ENCODE results near the gene NAALADL1. TPM values are rescaled to one million over a fixed set of nuclear protein-coding genes. Genes with fewer than 3 reads are reported as not detected.

Gene NAALADL1
- total RNA-seq, 1 experiment from 2014 or later, result not detected

DNA sequence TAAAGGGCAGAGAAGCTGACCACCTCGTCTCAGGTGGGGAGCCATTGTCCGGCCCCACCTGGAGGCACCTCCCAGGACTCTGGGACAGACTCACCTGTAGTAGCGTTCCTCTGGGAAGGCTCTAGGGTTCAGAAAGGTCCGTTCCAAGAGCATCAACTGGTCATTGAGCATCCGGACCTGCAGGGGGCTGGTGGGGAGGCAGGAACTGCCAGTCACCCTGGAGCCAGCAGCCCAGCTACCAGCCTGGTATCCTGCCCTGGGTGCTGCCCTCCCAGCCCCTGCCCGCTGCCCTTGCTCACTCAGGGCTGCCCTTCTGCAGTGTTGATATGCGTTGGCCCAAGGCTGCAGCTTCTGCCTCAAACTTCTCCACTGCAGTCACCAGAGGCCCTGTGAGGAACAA is 12.6 kb downstream of the NAALADL1 start:
- Histone ChIP-seq H3K4me1 (ENCODE audit: control insufficient read depth in 1 of 2, insufficient read depth in 2 of 2, low read length in 2 of 2) (peaks cover 15 to 28% of the 10 kb centered on the region in 2 experiments), H3K4me3 (replicated peaks in 1 of 2; ENCODE audit: low read depth in 1 of 2, low read length in 2 of 2) (no peak overlapping the region), H3K27ac (ENCODE audit: low read depth, low read length) (no peak overlapping the region), H3K9ac (ENCODE audit: low read length) (no peak overlapping the region), H3K79me2 (ENCODE audit: insufficient read depth, low read length) (peaks cover 25% of the 10 kb centered on the region), H3K27me3 (ENCODE audit: insufficient read depth, low read length) (no peaks in the 10 kb centered on the region), H3K9me2 (ENCODE audit: insufficient read depth) (no peaks in the 10 kb centered on the region), H3K9me3 (ENCODE audit: control insufficient read depth in 1 of 2, insufficient read depth in 1 of 2, low read depth in 1 of 2, low read length in 2 of 2) (no peaks in the 10 kb centered on the region), H4K20me1 (ENCODE audit: insufficient read depth) (no peaks in the 10 kb centered on the region), H3K36me3 (ENCODE audit: control insufficient read depth in 1 of 2, insufficient read depth in 2 of 2, low read length in 2 of 2) (peaks cover 2 to 8% of the 10 kb centered on the region in 2 experiments; a peak in 2 of 4 replicates), H2AFZ (ENCODE audit: low read depth, low read length, poor library complexity, severe bottlenecking) (no peak overlapping the region), H3K4me2 (ENCODE audit: low read length) (no peak overlapping the region)
- intact Hi-C loops (cut with micrococcal nuclease), result no loop called here
- ATAC-seq, result no peak
- no peak for DNase-seq (ENCODE audit: low read depth, low spot score)
- ChIA-PET RAD21 (ENCODE audit: low non-redundant PET in 1 of 2, low total read pairs in 2 of 2, uncharacterized antibody in 2 of 2, unreplicated experiment in 2 of 2) (no interaction called here), POLR2A (interaction anchor here (0.7 to 1.0 kb wide), 2 partner anchors 9 to 377 kb away, joined by 3 read pairs; partner anchors contain the start of gene NEAT1), CTCF (no interaction called here)
- no peak for TF ChIP-seq ZNF274 (IDR thresholded peaks at IDR 0.05; ENCODE audit: low read depth, low read length)
- TF ChIP-seq, protein P1, sequence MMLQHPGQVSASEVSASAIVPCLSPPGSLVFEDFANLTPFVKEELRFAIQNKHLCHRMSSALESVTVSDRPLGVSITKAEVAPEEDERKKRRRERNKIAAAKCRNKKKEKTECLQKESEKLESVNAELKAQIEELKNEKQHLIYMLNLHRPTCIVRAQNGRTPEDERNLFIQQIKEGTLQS (IDR thresholded peaks at IDR 0.05), result no peak
- TF ChIP-seq SRF (IDR thresholded peaks at IDR 0.05; ENCODE audit: low read depth), result no peak
- no peak for TF ChIP-seq ELF1 (IDR thresholded peaks at IDR 0.05; ENCODE audit: borderline replicate concordance, low read depth)
- no TSS peak for BruUV-seq (replicated peaks)

DNA sequence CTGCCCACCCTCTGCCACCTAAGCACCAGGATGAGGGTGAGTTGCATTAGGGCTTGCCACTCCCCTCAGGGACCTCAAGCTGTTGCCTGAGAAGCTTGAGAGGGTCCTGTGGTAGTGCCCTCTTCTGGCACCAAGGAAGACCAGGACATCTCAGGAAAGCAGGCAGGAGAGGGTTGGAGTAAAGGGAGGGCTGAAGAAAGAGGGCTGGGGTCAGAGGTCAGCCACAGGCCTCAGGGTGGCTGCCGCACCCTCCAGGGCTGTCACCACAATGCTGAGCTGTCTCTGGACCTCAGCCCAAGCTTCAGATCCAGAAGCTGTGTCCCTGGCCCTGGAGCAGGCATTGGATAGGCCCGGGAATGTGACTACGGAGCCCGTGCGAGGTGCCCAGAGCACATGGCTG is 13.3 kb downstream of the NAALADL1 start:
- Histone ChIP-seq H3K9ac (ENCODE audit: low read length) (no peak overlapping the region), H3K36me3 (ENCODE audit: control insufficient read depth in 1 of 2, insufficient read depth in 2 of 2, low read length in 2 of 2) (peaks cover 2 to 8% of the 10 kb centered on the region in 2 experiments; a peak in 2 of 4 replicates), H3K27me3 (ENCODE audit: insufficient read depth, low read length) (no peaks in the 10 kb centered on the region), H4K20me1 (ENCODE audit: insufficient read depth) (no peaks in the 10 kb centered on the region), H3K27ac (ENCODE audit: low read depth, low read length) (no peak overlapping the region), H3K4me3 (replicated peaks in 1 of 2; ENCODE audit: low read depth in 1 of 2, low read length in 2 of 2) (no peak overlapping the region), H3K4me1 (ENCODE audit: control insufficient read depth in 1 of 2, insufficient read depth in 2 of 2, low read length in 2 of 2) (peaks cover 21 to 34% of the 10 kb centered on the region in 2 experiments), H3K9me3 (ENCODE audit: control insufficient read depth in 1 of 2, insufficient read depth in 1 of 2, low read depth in 1 of 2, low read length in 2 of 2) (no peaks in the 10 kb centered on the region), H3K9me2 (ENCODE audit: insufficient read depth) (no peaks in the 10 kb centered on the region), H3K79me2 (ENCODE audit: insufficient read depth, low read length) (peaks cover 25% of the 10 kb centered on the region), H2AFZ (ENCODE audit: low read depth, low read length, poor library complexity, severe bottlenecking) (no peak overlapping the region), H3K4me2 (ENCODE audit: low read length) (no peak overlapping the region)
- intact Hi-C loops (cut with micrococcal nuclease), result no loop called here
- ChIA-PET CTCF (no interaction called here), POLR2A (interaction anchor here (1.0 kb wide), 1 partner anchor 378 kb away, joined by 3 read pairs; the partner anchor contains the start of gene NEAT1), RAD21 (ENCODE audit: low non-redundant PET in 1 of 2, low total read pairs in 2 of 2, uncharacterized antibody in 2 of 2, unreplicated experiment in 2 of 2) (no interaction called here)
- DNase-seq (ENCODE audit: low read depth, low spot score), result no peak
- no peak for TF ChIP-seq SP1 (IDR thresholded peaks at IDR 0.05; ENCODE audit: low read depth)
- TF ChIP-seq ELF1 (IDR thresholded peaks at IDR 0.05; ENCODE audit: borderline replicate concordance, low read depth), result no peak
- TF ChIP-seq CBX3 (IDR thresholded peaks at IDR 0.05; ENCODE audit: low read depth), result no peak
- TF ChIP-seq, protein P1 (IDR thresholded peaks at IDR 0.05), result no peak
- TF ChIP-seq, protein P2, sequence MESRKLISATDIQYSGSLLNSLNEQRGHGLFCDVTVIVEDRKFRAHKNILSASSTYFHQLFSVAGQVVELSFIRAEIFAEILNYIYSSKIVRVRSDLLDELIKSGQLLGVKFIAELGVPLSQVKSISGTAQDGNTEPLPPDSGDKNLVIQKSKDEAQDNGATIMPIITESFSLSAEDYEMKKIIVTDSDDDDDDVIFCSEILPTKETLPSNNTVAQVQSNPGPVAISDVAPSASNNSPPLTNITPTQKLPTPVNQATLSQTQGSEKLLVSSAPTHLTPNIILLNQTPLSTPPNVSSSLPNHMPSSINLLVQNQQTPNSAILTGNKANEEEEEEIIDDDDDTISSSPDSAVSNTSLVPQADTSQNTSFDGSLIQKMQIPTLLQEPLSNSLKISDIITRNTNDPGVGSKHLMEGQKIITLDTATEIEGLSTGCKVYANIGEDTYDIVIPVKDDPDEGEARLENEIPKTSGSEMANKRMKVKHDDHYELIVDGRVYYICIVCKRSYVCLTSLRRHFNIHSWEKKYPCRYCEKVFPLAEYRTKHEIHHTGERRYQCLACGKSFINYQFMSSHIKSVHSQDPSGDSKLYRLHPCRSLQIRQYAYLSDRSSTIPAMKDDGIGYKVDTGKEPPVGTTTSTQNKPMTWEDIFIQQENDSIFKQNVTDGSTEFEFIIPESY (IDR thresholded peaks at IDR 0.05; ENCODE audit: extremely low read depth, insufficient replicate concordance, low read length), result no peak
- TF ChIP-seq YY1 (IDR thresholded peaks at IDR 0.05; ENCODE audit: extremely low read depth, insufficient replicate concordance, low read depth, low read length), result no peak
- TF ChIP-seq EGR1 (IDR thresholded peaks at IDR 0.05; ENCODE audit: low read depth), result no peak
- no peak for TF ChIP-seq JUND (IDR thresholded peaks at IDR 0.05)
- TF ChIP-seq ZNF274 (IDR thresholded peaks at IDR 0.05; ENCODE audit: low read depth, low read length), result no peak
- no peak for ATAC-seq
- no TSS peak for BruUV-seq (replicated peaks)
